Adrenal gland (tissue), 12 donors: Measurements from ENCODE around the gene ITPK1. TPM values are rescaled to one million over a fixed set of nuclear protein-coding genes. Genes with fewer than 3 reads are reported as not detected.

Experiments
- DNase-seq, 7 donors: peaks; one replicate each; pipeline ENCODE4 v3.0.0-alpha.2; 2019 to 2020
- H3K27ac ChIP-seq, 5 donors: fragments of 200-600 bp; sonication (generic) in 4 of 5; 1 replicate in 3 of 5; 2 replicates in 2 of 5; pipeline versions ENCODE4 v1.5.1 to v1.8.0; 2016 to 2020; ENCODE audit warnings: mild to moderate bottlenecking in 1 of 5
- H3K27me3 ChIP-seq: fragments of 200-600 bp; 2 replicates; pipeline ENCODE4 v1.8.0; 2021
- H3K36me3 ChIP-seq, 2 donors: fragments of 200-600 bp; replicated peaks in 1 of 2; 1 replicate in 1 of 2; 2 replicates in 1 of 2; pipeline versions ENCODE4 v1.5.1 to v1.8.0; 2018 to 2022
- H3K4me1 ChIP-seq, 2 donors: fragments of 200-600 bp; replicated peaks in 1 of 2; 1 replicate in 1 of 2; 2 replicates in 1 of 2; pipeline versions ENCODE4 v1.5.1 to v1.8.0; 2018 to 2021
- H3K4me3 ChIP-seq, 4 donors: fragments of 200-600 bp; sonication (generic) in 3 of 4; one replicate each; pipeline ENCODE4 v1.5.1; 2016 to 2018
- H3K9me3 ChIP-seq, 3 donors: fragments of 200-600 bp; sonication (generic) in 1 of 3; replicated peaks in 1 of 3; 1 replicate in 2 of 3; 2 replicates in 1 of 3; pipeline versions ENCODE4 v1.5.1 to v1.8.0; 2016 to 2021
- POLR2A ChIP-seq, 2 donors: fragments of 450-650 bp; IDR thresholded peaks; one replicate each; pipeline ENCODE4 v1.6.1; 2017; ENCODE audit warnings: antibody characterized with exemption in 2 of 2, mild to moderate bottlenecking in 2 of 2, moderate library complexity in 1 of 2
- WGBS, 4 donors: extraction: QIAGEN DNeasy Blood & Tissue Kit in 2 of 4; methylation state at CpG; one replicate each; pipeline versions ENCODE4 v1.1.5 to v1.1.7; 2013 to 2017; 5-methylcytosine and 5-hydroxymethylcytosine counted together
- intact Hi-C, 2 donors: fragments of 100-400 bp; cut with DNase I; formaldehyde crosslinking; loops; one replicate each; pipeline versions ENCODE4 v1.14.1 to v1.15.0; 2022 to 2023
- polyA plus RNA-seq, 3 donors: library from polyadenylated mRNA; stranded (reverse); fragments of 200-250 nt in 2 of 3; fragments of 350-450 nt in 1 of 3; fragmentation: Illumina TruSeq in 1 of 3; extraction: RNeasy Lipid Tissue Mini Kit (QIAGEN cat#74804) in 1 of 3; gene quantifications; one replicate each; pipeline ENCODE4 v1.2.3, GENCODE V29; 2013 to 2014
- total RNA-seq, 9 donors: library from RNA; depleted of rRNA in 4 of 9; stranded (reverse); fragments of >200 nt in 4 of 9; fragments of 120-200 nt in 1 of 9; fragmentation: NEBNext Ultra II Directional in 1 of 9; extraction: Animal tissue kit (Norgen Biotek cat#: 25700) in 1 of 9; gene quantifications; one replicate each; pipeline versions ENCODE4 v1.1.0 to v1.2.4, GENCODE V29; 2013 to 2023
- TF ChIP-seq, protein P1 (sequence below), 6 experiments: fragments of 450-650 bp in 4 of 6; fragments of 200-600 bp in 2 of 6; sonication (generic) in 1 of 6; IDR thresholded peaks; 1 replicate in 5 of 6; 2 replicates in 1 of 6; pipeline versions ENCODE4 v1.5.1 to v1.8.0; 2016 to 2021; ENCODE audit warnings: antibody characterized with exemption in 6 of 6, mild to moderate bottlenecking in 2 of 6, moderate library complexity in 1 of 6
- donor health status: healthy with polysubstance abuse.
- donor health status: Bipolar disorder and iron deficiency.
- donor health status: DM: yes; HTN: yes; CAD: no.
- donor health status: DM: no; HTN: no; CAD: no.
- donor health status: DM: no; HTN: no; CAD: no.
- donor health status: DM: yes; HTN: yes; CAD: no.

ITPK1 gene
- total and polyA plus RNA-seq, 12 donors, result 28.1 to 182 (median 49.2) TPM

DNA sequence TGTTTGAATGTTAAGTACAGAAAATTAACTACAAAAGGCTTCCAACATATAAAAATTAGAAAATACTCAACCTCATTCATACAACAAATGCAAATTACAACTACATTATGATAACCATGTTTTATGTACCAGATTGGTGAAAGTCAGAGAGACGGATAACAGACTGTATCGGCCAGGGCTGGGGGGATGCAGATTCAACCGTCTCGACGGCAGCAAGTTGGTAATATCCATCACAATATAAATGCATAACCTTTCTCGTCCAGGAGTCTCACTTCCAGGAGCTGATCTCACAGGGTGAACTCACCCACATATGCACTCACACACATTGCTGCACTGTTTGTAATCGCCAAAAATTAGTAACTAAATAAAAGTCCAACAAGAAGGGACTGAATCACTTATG is 89.4 kb downstream of the ITPK1 start:
- Histone ChIP-seq H3K4me1 (no peaks in the 10 kb centered on the region), H3K36me3 (no peaks in the 10 kb centered on the region), H3K4me3 (no peak overlapping the region), H3K27me3 (no peaks in the 10 kb centered on the region), H3K9me3 (no peaks in the 10 kb centered on the region), H3K27ac (no peak overlapping the region)
- intact Hi-C loops, result no loop called here
- DNase-seq, result no peak
- TF ChIP-seq, protein P1, sequence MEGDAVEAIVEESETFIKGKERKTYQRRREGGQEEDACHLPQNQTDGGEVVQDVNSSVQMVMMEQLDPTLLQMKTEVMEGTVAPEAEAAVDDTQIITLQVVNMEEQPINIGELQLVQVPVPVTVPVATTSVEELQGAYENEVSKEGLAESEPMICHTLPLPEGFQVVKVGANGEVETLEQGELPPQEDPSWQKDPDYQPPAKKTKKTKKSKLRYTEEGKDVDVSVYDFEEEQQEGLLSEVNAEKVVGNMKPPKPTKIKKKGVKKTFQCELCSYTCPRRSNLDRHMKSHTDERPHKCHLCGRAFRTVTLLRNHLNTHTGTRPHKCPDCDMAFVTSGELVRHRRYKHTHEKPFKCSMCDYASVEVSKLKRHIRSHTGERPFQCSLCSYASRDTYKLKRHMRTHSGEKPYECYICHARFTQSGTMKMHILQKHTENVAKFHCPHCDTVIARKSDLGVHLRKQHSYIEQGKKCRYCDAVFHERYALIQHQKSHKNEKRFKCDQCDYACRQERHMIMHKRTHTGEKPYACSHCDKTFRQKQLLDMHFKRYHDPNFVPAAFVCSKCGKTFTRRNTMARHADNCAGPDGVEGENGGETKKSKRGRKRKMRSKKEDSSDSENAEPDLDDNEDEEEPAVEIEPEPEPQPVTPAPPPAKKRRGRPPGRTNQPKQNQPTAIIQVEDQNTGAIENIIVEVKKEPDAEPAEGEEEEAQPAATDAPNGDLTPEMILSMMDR (IDR thresholded peaks at IDR 0.05), result no peak
- no peak for TF ChIP-seq POLR2A (IDR thresholded peaks at IDR 0.05)
- 86 to 96% (median 93%) methylated on average over 7 of the region's 7 CpGs for WGBS, 4 donors

DNA sequence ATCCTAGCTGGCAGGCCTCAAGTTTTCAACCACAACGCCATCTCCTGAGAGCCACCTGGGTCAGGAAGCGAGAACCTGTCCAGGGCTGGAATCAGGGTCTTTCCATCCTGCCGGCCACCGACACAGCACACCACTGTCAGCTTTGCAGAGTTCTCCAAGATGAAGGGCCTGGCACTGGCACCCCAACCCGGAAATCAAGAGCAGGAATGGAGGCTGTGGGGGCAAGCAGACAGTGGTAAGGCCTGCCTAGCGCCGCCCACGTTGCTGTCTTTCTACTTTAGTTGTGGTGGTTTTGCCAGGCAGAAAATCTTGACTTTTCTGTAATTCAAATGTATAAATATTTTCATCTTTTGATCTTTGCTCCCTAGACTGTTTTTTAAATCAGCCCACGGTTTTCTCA is 90.7 kb downstream of the ITPK1 start:
- Histone ChIP-seq H3K27me3 (no peaks in the 10 kb centered on the region), H3K9me3 (no peaks in the 10 kb centered on the region), H3K4me1 (no peaks in the 10 kb centered on the region), H3K27ac (no peak overlapping the region), H3K4me3 (no peak overlapping the region), H3K36me3 (no peaks in the 10 kb centered on the region)
- 89 to 95% (median 91%) methylated on average over 9 of the region's 9 CpGs for WGBS, 4 donors
- no peak for DNase-seq
- no peak for TF ChIP-seq POLR2A (IDR thresholded peaks at IDR 0.05)
- TF ChIP-seq, protein P1 (IDR thresholded peaks at IDR 0.05), result no peak
- intact Hi-C loops, result no loop called here

DNA sequence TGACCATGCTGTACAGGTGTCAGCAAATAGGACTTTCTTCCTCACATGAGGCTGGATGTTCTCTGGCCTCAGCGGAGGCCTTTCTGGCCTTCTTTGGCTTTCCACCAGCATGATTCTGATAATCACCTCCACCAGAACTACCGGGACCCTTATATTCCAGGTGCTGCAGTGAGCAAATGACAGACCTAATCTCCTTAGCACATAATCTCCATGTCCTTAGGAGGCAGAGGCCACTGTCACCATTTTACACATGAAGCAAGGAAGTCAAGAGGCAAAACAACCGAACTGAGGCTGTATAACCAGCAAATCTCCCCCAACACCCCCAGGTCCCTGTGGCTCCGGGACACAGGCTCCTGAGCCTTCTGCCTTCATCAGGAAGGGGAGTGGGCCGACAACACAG is 91.2 kb downstream of the ITPK1 start:
- no peaks in the 10 kb centered on the region for H3K4me1 ChIP-seq
- no peak for DNase-seq
- no peaks in the 10 kb centered on the region for H3K9me3 ChIP-seq
- H3K27me3 ChIP-seq, result no peaks in the 10 kb centered on the region
- peak overlapping the region in 1 of 5 donors; percentile 17 for H3K27ac ChIP-seq
- H3K36me3 ChIP-seq, result no peaks in the 10 kb centered on the region
- no peak overlapping the region for H3K4me3 ChIP-seq
- no peak for TF ChIP-seq POLR2A (IDR thresholded peaks at IDR 0.05)
- TF ChIP-seq, protein P1 (IDR thresholded peaks at IDR 0.05), result no peak
- intact Hi-C loops, result no loop called here
- WGBS, 4 donors, result 94 to 100% (median 98%) methylated on average over 5 of the region's 5 CpGs

DNA sequence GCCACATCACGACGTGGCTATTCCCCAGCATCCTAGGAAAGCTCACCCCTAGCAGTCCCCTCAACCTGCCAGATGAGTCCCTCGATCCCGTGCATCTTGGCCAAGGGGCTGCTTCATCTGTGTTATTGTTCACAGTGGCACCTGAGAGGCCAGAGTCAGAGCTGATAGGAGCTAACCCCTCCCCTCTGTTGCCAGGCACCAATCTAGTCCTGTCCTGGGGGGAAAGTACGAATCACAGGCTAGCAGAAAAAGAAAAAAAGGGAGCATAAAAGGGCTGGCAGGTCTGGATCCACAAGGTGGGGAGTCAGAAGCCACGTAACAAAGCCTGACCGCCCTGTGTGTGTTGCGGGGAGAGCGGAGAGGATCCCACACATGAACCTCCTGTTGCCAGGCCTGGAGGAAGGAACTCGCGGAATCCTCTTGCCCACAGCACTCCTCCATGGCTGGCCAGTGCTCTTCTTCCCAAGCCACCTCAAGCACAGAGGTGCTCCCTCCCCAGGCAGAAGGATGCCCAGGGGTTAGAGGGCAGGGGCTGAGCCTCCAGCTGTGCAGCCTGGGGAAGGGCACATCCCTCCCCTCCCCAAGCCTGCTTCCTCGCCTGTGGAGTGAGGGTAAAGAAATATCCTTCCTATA is 91.8 kb downstream of the ITPK1 start:
- peak overlapping the region in 1 of 5 donors; percentile 17 for H3K27ac ChIP-seq

More for the DNA sequence above, 91.8 kb downstream of the ITPK1 start:
- intact Hi-C loops, result no loop called here
- H3K36me3 ChIP-seq, result no peaks in the 10 kb centered on the region
- WGBS, 4 donors, result 81 to 95% (median 89%) methylated on average over 10 to 12 of the region's 12 CpGs
- H3K9me3 ChIP-seq, result no peaks in the 10 kb centered on the region
- H3K27me3 ChIP-seq, result no peaks in the 10 kb centered on the region
- TF ChIP-seq POLR2A (IDR thresholded peaks at IDR 0.05), result no peak
- TF ChIP-seq, protein P1 (IDR thresholded peaks at IDR 0.05), result no peak
- H3K4me3 ChIP-seq, result no peak overlapping the region
- DNase-seq, result no peak
- peaks cover 0 to under 1% of the 10 kb centered on the region in 2 donors for H3K4me1 ChIP-seq
